A549 (cell line): ENCODE results near the gene TTC19. TPM values are rescaled to one million over a fixed set of nuclear protein-coding genes. Genes with fewer than 3 reads are reported as not detected.

ENCODE experiments used
- ATAC-seq, 2 experiments: fragments of 200-7000 bp in 1 of 2; fragments of >200 bp in 1 of 2; cut with Nextera tagmentation in 1 of 2; cut with Tn5 transposase in 1 of 2; 3 replicates each; pipeline versions ENCODE4 v1.8.0 to v1.9.1; 2018 to 2020; ENCODE audit warnings: mild to moderate bottlenecking in 1 of 2, moderate library complexity in 1 of 2
- CTCF ChIA-PET: fragments of 300-600 bp; sonication (Branson Sonifier 250); formaldehyde crosslinking; extraction: SDS; loops from one replicate; lab custom pipeline; 2021; ENCODE audit warnings: antibody characterized with exemption, inconsistent platforms; lab: Yijun Ruan, JAX
- POLR2A ChIA-PET: fragments of 350-600 bp; formaldehyde crosslinking; extraction: SDS; loops from one replicate; lab custom pipeline; 2021; ENCODE audit warnings: antibody characterized with exemption, inconsistent platforms; lab: Yijun Ruan, JAX
- DNase-seq, 2 experiments: peaks; one replicate each; pipeline versions ENCODE4 v3.0.0 to v3.0.0-alpha.2; 2011 to 2016; ENCODE audit warnings: low read depth in 1 of 2, low spot score in 1 of 2
- FAIRE-seq: peaks from 2 replicates; lab custom pipeline; 2011; peaks lifted over from hg19 to GRCh38; lab: Jason Lieb, UNC
- H3K27ac ChIP-seq, 2 experiments: fragments of >200 bp; sonication (Bioruptor Twin); formaldehyde crosslinking; 3 replicates each; pipeline ENCODE4 v1.5.1; 2016 to 2017
- H3K4me1 ChIP-seq: fragments of >200 bp; sonication (Bioruptor Twin); formaldehyde crosslinking; 3 replicates; pipeline ENCODE4 v1.6.1; 2016
- H3K4me2 ChIP-seq: fragments of >200 bp; sonication (Bioruptor Twin); formaldehyde crosslinking; 3 replicates; pipeline ENCODE4 v1.6.1; 2016
- H3K4me3 ChIP-seq: fragments of >200 bp; sonication (Bioruptor Twin); formaldehyde crosslinking; 3 replicates; pipeline ENCODE4 v1.5.1; 2016
- H3K9me3 ChIP-seq: fragments of >200 bp; sonication (Bioruptor Twin); formaldehyde crosslinking; 3 replicates; pipeline ENCODE4 v1.6.1; 2016
- CBX8 ChIP-seq: fragments of 200-600 bp; sonication (generic); IDR thresholded peaks from 2 replicates; pipeline ENCODE4 v1.6.1; 2016
- E2F6 ChIP-seq: IDR thresholded peaks from 2 replicates; pipeline ENCODE4 v1.6.1; 2012; ENCODE audit warnings: low read depth, borderline replicate concordance
- ESRRA ChIP-seq: fragments of 150-350 bp; IDR thresholded peaks from 2 replicates; pipeline ENCODE4 v1.6.1; 2014; ENCODE audit warnings: mild to moderate bottlenecking, low read length, borderline replicate concordance
- FOSL2 ChIP-seq, 2 experiments: fragments of 450-650 bp in 1 of 2; fragments of >200 bp in 1 of 2; sonication (Bioruptor Twin) in 1 of 2; formaldehyde crosslinking; IDR thresholded peaks; 2 replicates each; pipeline versions ENCODE4 v1.5.0 to v1.6.1; 2016 to 2020; ENCODE audit warnings: mild to moderate bottlenecking in 1 of 2, moderate library complexity in 1 of 2
- HEYL ChIP-seq: fragments of 250-450 bp; sonication (Bioruptor Pico); IDR thresholded peaks from 2 replicates; pipeline ENCODE4 v1.8.0; 2021; ENCODE audit warnings: mild to moderate bottlenecking, moderate library complexity
- HOXA7 ChIP-seq: fragments of 250-450 bp; sonication (Bioruptor Pico); IDR thresholded peaks from 2 replicates; pipeline ENCODE4 v1.5.0; 2020; ENCODE audit warnings: mild to moderate bottlenecking, moderate library complexity
- JUNB ChIP-seq: fragments of >200 bp; sonication (Bioruptor Twin); formaldehyde crosslinking; IDR thresholded peaks from 2 replicates; pipeline ENCODE4 v1.6.1; 2016
- MAFK ChIP-seq: fragments of 450-650 bp; IDR thresholded peaks from 2 replicates; pipeline ENCODE4 v1.6.1; 2014; ENCODE audit not compliant: partially characterized antibody
- MYC ChIP-seq: IDR thresholded peaks from 2 replicates; pipeline ENCODE4 v1.6.1; 2012; ENCODE audit warnings: mild to moderate bottlenecking, inconsistent platforms, low read length, improper control_type of control experiment, borderline replicate concordance
- NPAS2 ChIP-seq: fragments of 250-450 bp; sonication (Bioruptor Pico); IDR thresholded peaks from 2 replicates; pipeline ENCODE4 v1.8.0; 2022; ENCODE audit warnings: mild to moderate bottlenecking, moderate library complexity, borderline replicate concordance
- POLR2AphosphoS2 ChIP-seq: conservative IDR thresholded peaks from 2 replicates; pipeline ENCODE4 v1.6.1; 2012; ENCODE audit warnings: low read length, improper control_type of control experiment, inconsistent platforms
- RARB ChIP-seq: fragments of 250-450 bp; sonication (Bioruptor Pico); IDR thresholded peaks from 2 replicates; pipeline ENCODE4 v1.8.0; 2021; ENCODE audit warnings: mild to moderate bottlenecking, moderate library complexity
- SREBF2 ChIP-seq: fragments of 450-650 bp; IDR thresholded peaks from 2 replicates; pipeline ENCODE4 v1.6.1; 2014; ENCODE audit warnings: mild to moderate bottlenecking, moderate library complexity
- TP53 ChIP-seq: fragments of 250-450 bp; sonication (Bioruptor Pico); IDR thresholded peaks from 2 replicates; pipeline ENCODE4 v1.5.0; 2021; ENCODE audit warnings: mild to moderate bottlenecking, moderate library complexity
- WGBS: methylation state at CpG from one replicate; pipeline ENCODE4 v1.1.6; 2017; ENCODE audit errors: missing lambda C conversion rate; 5-methylcytosine and 5-hydroxymethylcytosine counted together
- polyA plus RNA-seq, 4 experiments: library from polyadenylated mRNA; depleted of rRNA in 3 of 4; stranded (reverse); fragments of >200 nt; fragmentation: RNase III in 1 of 4; extraction: RNeasy Plus Mini Kit Qiagen cat#74134 plus additional on column Dnase treatment in 1 of 4; gene quantifications; 2 replicates in 3 of 4; 3 replicates in 1 of 4; pipeline ENCODE4 v1.2.3, GENCODE V29; 2011 to 2017
- TF ChIP-seq, protein P1 (sequence below): IDR thresholded peaks from 2 replicates; pipeline ENCODE4 v1.6.1; 2012
- TF ChIP-seq, protein P2 (sequence below): fragments of >200 bp; sonication (Bioruptor Twin); formaldehyde crosslinking; IDR thresholded peaks from 2 replicates; pipeline ENCODE4 v1.6.1; 2016
- TF ChIP-seq, protein P3 (sequence below): fragments of 450-650 bp; IDR thresholded peaks from 2 replicates; pipeline ENCODE4 v1.6.1; 2014; ENCODE audit warnings: antibody characterized with exemption

The TTC19 gene
- polyA plus RNA-seq, 2 of the 4 experiments (the other 2 are of a cell fraction), result 16.6 to 30.3 TPM

DNA sequence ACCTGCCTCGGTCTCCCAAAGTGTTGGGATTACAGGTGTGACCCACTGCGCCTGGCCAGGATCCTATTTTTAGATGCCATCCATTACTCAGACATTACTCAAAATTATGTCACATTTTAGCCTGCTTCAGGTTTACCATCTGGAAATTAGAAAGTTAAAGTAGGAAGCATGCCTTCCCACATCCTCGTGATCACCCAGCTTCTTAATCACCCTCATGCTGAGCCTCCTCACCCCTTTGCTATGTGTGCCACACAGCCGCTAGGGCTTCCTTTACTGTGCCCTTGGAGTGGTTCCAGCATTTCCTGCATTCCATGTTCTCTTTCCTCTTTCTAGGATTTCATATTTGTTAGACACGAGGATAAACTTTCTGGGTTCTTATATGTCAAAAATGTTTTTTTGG lies 45.4 kb upstream of the TTC19 start:
- H3K27ac ChIP-seq, result peak overlapping the region in 1 of 2 experiments; percentile 44; a peak in 2 of 6 replicates
- TF ChIP-seq SREBF2, result no peak
- TF ChIP-seq HEYL (CRISPR knock-in tag), result no peak
- no peak for TF ChIP-seq E2F6
- TF ChIP-seq, protein P1, sequence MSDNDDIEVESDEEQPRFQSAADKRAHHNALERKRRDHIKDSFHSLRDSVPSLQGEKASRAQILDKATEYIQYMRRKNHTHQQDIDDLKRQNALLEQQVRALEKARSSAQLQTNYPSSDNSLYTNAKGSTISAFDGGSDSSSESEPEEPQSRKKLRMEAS, result peak; percentile 54
- no peak for TF ChIP-seq NPAS2 (CRISPR knock-in tag)
- TF ChIP-seq TP53, result no peak
- TF ChIP-seq, protein P2, sequence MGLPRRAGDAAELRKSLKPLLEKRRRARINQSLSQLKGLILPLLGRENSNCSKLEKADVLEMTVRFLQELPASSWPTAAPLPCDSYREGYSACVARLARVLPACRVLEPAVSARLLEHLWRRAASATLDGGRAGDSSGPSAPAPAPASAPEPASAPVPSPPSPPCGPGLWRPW, result no peak
- no peak for TF ChIP-seq FOSL2 (IDR thresholded peaks at IDR 0.05)
- TF ChIP-seq FOSL2 (CRISPR knock-in tag; IDR thresholded peaks at IDR 0.05), result peak; percentile 48; the same call in 1 of the 2 replicates
- no peak for TF ChIP-seq ESRRA
- TF ChIP-seq JUNB, result 0 out of 2 replicates have a peak, but pooled peaks have one; percentile 20
- TF ChIP-seq, all 56 proteins: peak for 3
- ATAC-seq (peak in 1 of 2 experiments; percentile 23; a peak in 1 of 6 replicates), FAIRE-seq (no peak), DNase-seq (peak; percentile 45 to 47)
- 45% methylated on average over 5 of the region's 5 CpGs for WGBS
- Histone ChIP-seq H3K9me3 (no peaks in the 10 kb centered on the region), H3K4me2 (0 out of 3 replicates have a peak overlapping the region, but pooled peaks have one; percentile 3), H3K4me3 (no peak overlapping the region), H3K4me1 (peaks cover 26% of the 10 kb centered on the region)
- ChIA-PET CTCF (interaction anchor here (0.9 to 8.2 kb wide), 2 partner anchors 9 to 43 kb away, joined by 3 to 72 read pairs; partner anchors contain the start of gene ADORA2B), POLR2A (no interaction called here)

GRCh38 chr17:15955793-15956541 lies 43.7 kb upstream of the TTC19 start:
- TF ChIP-seq RARB (CRISPR knock-in tag) (no peak), POLR2AphosphoS2 (no peak), CBX8 (no peak), HOXA7 (CRISPR knock-in tag) (no peak), ESRRA (no peak), MYC (no peak)
- POLR2A ChIA-PET, result no interaction called here
- FAIRE-seq, result no peak
- CTCF ChIA-PET, result interaction anchor here (8.2 kb wide), 1 partner anchor 11 kb away, joined by 72 read pairs; the partner anchor contains the start of gene ADORA2B
- ATAC-seq, result no peak
- no peak overlapping the region for H3K4me2 ChIP-seq
- WGBS, result 79% methylated on average over 14 of the region's 14 CpGs
- DNase-seq, result no peak
- peaks cover 34% of the 10 kb centered on the region for H3K4me1 ChIP-seq
- H3K9me3 ChIP-seq, result no peaks in the 10 kb centered on the region
- no peak overlapping the region for H3K4me3 ChIP-seq
- peak overlapping the region in 1 of 2 experiments; percentile 36; a peak in 1 of 6 replicates for H3K27ac ChIP-seq

DNA sequence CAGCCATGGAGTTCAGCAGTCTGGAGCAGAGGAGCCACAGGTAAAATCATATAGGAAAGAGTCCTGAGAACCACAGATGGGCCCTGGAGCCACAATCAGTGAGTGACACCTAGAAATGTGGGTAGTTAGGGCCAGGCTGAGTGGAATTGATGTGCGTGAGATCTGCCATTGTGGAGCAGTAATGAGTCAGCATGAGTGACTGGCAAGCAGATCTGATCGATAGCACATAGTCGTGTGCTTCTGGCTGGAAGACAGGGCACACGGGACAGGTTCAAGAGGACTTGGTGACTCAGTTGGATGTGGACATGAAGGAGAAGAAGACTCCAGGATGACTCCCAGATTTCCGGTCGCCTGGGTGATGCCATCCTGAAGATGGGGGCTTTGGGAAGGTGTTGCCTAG lies 42.4 kb upstream of the TTC19 start:
- ChIA-PET CTCF (interaction anchor here (1.9 to 8.2 kb wide), 2 partner anchors 12 to 42 kb away, joined by 6 to 72 read pairs; partner anchors contain the start of genes ADORA2B, TTC19 and ZSWIM7), POLR2A (no interaction called here)
- FAIRE-seq, result no peak
- ATAC-seq, result no peak
- no peaks in the 10 kb centered on the region for H3K9me3 ChIP-seq
- peak; percentile 3 for TF ChIP-seq MAFK
- TF ChIP-seq, protein P3, sequence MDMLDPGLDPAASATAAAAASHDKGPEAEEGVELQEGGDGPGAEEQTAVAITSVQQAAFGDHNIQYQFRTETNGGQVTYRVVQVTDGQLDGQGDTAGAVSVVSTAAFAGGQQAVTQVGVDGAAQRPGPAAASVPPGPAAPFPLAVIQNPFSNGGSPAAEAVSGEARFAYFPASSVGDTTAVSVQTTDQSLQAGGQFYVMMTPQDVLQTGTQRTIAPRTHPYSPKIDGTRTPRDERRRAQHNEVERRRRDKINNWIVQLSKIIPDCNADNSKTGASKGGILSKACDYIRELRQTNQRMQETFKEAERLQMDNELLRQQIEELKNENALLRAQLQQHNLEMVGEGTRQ, result no peak
- TF ChIP-seq FOSL2 (IDR thresholded peaks at IDR 0.05), result no peak
- TF ChIP-seq FOSL2 (CRISPR knock-in tag; IDR thresholded peaks at IDR 0.05), result 0 out of 2 replicates have a peak, but pooled peaks have one; percentile 4
- 82% methylated on average over 6 of the region's 6 CpGs for WGBS
- H3K4me1 ChIP-seq, result peaks cover 38% of the 10 kb centered on the region
- H3K4me2 ChIP-seq, result no peak overlapping the region
- H3K4me3 ChIP-seq, result no peak overlapping the region
- H3K27ac ChIP-seq, result peak overlapping the region; percentile 4 to 58; a peak in 4 of 6 replicates
- DNase-seq, result no peak
